ENCODE data around the gene ERICH6.

GRCh38 chr3:150734795-150735119, 31.0 kb upstream of the ERICH6 start:
- TF ChIP-seq, protein P1, sequence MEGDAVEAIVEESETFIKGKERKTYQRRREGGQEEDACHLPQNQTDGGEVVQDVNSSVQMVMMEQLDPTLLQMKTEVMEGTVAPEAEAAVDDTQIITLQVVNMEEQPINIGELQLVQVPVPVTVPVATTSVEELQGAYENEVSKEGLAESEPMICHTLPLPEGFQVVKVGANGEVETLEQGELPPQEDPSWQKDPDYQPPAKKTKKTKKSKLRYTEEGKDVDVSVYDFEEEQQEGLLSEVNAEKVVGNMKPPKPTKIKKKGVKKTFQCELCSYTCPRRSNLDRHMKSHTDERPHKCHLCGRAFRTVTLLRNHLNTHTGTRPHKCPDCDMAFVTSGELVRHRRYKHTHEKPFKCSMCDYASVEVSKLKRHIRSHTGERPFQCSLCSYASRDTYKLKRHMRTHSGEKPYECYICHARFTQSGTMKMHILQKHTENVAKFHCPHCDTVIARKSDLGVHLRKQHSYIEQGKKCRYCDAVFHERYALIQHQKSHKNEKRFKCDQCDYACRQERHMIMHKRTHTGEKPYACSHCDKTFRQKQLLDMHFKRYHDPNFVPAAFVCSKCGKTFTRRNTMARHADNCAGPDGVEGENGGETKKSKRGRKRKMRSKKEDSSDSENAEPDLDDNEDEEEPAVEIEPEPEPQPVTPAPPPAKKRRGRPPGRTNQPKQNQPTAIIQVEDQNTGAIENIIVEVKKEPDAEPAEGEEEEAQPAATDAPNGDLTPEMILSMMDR (conservative IDR thresholded peaks at IDR 0.05 in 1 of 2, IDR thresholded peaks at IDR 0.05 in 1 of 2; ENCODE audit: extremely low read depth in 1 of 2, insufficient read depth in 1 of 2, low read depth in 1 of 2, low read length in 2 of 2) = no peak
- no peak for TF ChIP-seq EZH2 (IDR thresholded peaks at IDR 0.05; ENCODE audit: borderline replicate concordance, low read length)

Measured in mammary epithelial cell (primary cell).